HepG2 (cell line): ENCODE measurements around the gene LSM6. TPM values are rescaled to one million over a fixed set of nuclear protein-coding genes. Genes with fewer than 3 reads are reported as not detected.

Experiments
- GZF1 ChIP-seq: sonication (generic); formaldehyde crosslinking; IDR thresholded peaks from 2 replicates; pipeline ENCODE4 v1.5.1; 2020; ENCODE audit warnings: mild to moderate bottlenecking, missing genetic modification reagents
- HMG20A ChIP-seq: IDR thresholded peaks from 2 replicates; pipeline ENCODE4 v1.6.1; 2016; ENCODE audit warnings: borderline replicate concordance
- LCORL ChIP-seq, 2 experiments: fragments of 450-650 bp in 1 of 2; sonication (generic) in 1 of 2; formaldehyde crosslinking in 1 of 2; IDR thresholded peaks; 2 replicates each; pipeline versions ENCODE4 v1.5.0 to v1.6.1; 2017 to 2020; ENCODE audit warnings: antibody characterized with exemption in 1 of 2, missing genetic modification reagents in 1 of 2
- MEIS1 ChIP-seq: sonication (generic); formaldehyde crosslinking; IDR thresholded peaks from 2 replicates; pipeline ENCODE4 v1.9.0; 2021; ENCODE audit warnings: mild to moderate bottlenecking, missing genetic modification reagents, moderate library complexity, borderline replicate concordance
- NR1H2 ChIP-seq: sonication (generic); formaldehyde crosslinking; IDR thresholded peaks from 2 replicates; pipeline ENCODE4 v1.8.1; 2022; ENCODE audit warnings: low read depth, missing genetic modification reagents, borderline replicate concordance
- RARA ChIP-seq: IDR thresholded peaks from 2 replicates; pipeline ENCODE4 v1.6.1; 2016; ENCODE audit warnings: missing genetic modification reagents, missing compliant biosample characterization
- SETDB1 ChIP-seq: sonication (generic); formaldehyde crosslinking; IDR thresholded peaks from 2 replicates; pipeline ENCODE4 v1.5.1; 2020; ENCODE audit warnings: missing genetic modification reagents, mild to moderate bottlenecking, borderline replicate concordance
- SNRNP70 ChIP-seq: fragments of 200-400 bp; formaldehyde crosslinking; IDR thresholded peaks from 2 replicates; pipeline ENCODE4 v1.6.1; 2017; ENCODE audit warnings: mild to moderate bottlenecking, low read depth, low read length, moderate library complexity
- ZNF619 ChIP-seq: sonication (generic); formaldehyde crosslinking; IDR thresholded peaks from 2 replicates; pipeline ENCODE4 v1.4.0; 2020; ENCODE audit warnings: mild to moderate bottlenecking, missing genetic modification reagents
- ZNF746 ChIP-seq: sonication (generic); formaldehyde crosslinking; IDR thresholded peaks from 2 replicates; pipeline ENCODE4 v1.8.0; 2022; ENCODE audit warnings: mild to moderate bottlenecking, missing genetic modification reagents
- polyA plus RNA-seq, 8 experiments: library from polyadenylated mRNA; depleted of rRNA in 3 of 8; stranded (reverse) in 7 of 8; unstranded in 1 of 8; fragments of >200 nt; fragmentation: Illumina TruSeq in 4 of 8; extraction: Trizol in 4 of 8; gene quantifications; 2 replicates each; pipeline versions ENCODE4 v1.2.1 to v1.2.3, GENCODE V29; 2011 to 2016; ENCODE audit warnings: low read depth in 4 of 8, missing spikeins in 1 of 8, mixed read lengths in 1 of 8; ENCODE audit not compliant: insufficient read depth in 1 of 8
- total RNA-seq, 5 experiments: library from RNA; depleted of rRNA; stranded (reverse); fragments of >200 nt; fragmentation: Illumina TruSeq; extraction: Trizol; gene quantifications; 2 replicates each; pipeline ENCODE4 v1.2.3, GENCODE V29; 2016; ENCODE audit warnings: low read depth in 1 of 5
- TF ChIP-seq, protein P1 (sequence below): sonication (generic); formaldehyde crosslinking; IDR thresholded peaks from 2 replicates; pipeline ENCODE4 v1.5.1; 2020; ENCODE audit warnings: mild to moderate bottlenecking, missing genetic modification reagents
- TF ChIP-seq, protein P2 (sequence below): sonication (generic); formaldehyde crosslinking; IDR thresholded peaks from 2 replicates; pipeline ENCODE4 v1.4.0; 2020; ENCODE audit warnings: missing genetic modification reagents, borderline replicate concordance
- TF ChIP-seq, protein P3 (sequence below): conservative IDR thresholded peaks from 2 replicates; pipeline ENCODE4 v1.6.1; 2018; ENCODE audit warnings: missing genetic modification reagents
- TF ChIP-seq, protein P4 (sequence below): sonication (generic); formaldehyde crosslinking; IDR thresholded peaks from 2 replicates; pipeline ENCODE4 v1.4.0; 2020; ENCODE audit warnings: mild to moderate bottlenecking, missing genetic modification reagents, borderline replicate concordance
- TF ChIP-seq, protein P5 (sequence below): sonication (generic); formaldehyde crosslinking; IDR thresholded peaks from 2 replicates; pipeline ENCODE4 v1.8.0; 2022; ENCODE audit warnings: low read depth, missing genetic modification reagents

LSM6 gene
- total and polyA plus RNA-seq, 2 of the 13 experiments (the other 11 are each of a cell fraction or from before 2014, with no cell fraction given) = 14.6 to 83.3 TPM

DNA sequence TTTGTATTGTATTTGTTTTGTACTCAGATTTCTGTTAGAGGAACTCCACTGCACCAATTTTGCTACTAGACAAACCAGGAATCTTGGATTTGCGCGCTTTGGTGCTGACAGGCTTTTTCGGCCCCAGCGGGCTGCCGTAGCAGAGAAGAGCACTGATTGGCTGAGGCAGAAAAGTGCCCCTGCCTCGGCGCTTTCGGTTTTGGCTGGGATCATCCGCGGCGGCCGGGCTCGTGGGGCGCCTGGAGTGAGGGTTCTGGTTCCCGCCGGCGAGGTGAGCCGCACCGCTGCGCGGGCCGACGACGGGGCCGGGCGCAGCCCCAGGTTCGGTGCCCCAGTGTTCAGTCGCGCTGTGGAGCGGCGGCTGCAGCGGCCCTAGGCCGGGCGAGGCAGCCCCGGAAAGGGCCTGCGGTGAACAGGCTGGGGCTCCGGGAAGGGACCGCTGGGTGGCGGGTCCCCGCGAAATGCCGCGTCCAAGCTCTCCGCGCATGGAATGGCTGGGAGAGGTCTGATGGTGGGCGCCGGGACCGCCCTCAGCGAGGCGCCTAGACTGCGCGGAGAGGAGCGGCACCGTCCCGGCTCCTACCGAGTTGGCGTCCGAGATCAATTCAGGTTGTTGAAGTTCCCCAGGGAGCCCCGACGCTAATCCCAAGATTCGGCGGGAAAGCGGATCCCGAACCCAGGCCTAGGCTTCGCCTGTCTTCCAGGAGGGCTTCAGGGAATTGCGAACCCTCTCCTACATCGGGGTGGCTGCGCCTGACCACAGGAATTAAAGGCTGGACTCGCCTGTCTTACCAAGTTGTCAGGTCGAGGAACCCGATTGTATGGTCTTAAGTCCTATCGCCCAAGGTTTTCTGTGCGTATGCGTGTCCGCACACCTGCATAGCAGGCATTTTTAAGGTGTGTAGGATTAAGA, at the start of gene LSM6 (continued):
- TF ChIP-seq, protein P1, sequence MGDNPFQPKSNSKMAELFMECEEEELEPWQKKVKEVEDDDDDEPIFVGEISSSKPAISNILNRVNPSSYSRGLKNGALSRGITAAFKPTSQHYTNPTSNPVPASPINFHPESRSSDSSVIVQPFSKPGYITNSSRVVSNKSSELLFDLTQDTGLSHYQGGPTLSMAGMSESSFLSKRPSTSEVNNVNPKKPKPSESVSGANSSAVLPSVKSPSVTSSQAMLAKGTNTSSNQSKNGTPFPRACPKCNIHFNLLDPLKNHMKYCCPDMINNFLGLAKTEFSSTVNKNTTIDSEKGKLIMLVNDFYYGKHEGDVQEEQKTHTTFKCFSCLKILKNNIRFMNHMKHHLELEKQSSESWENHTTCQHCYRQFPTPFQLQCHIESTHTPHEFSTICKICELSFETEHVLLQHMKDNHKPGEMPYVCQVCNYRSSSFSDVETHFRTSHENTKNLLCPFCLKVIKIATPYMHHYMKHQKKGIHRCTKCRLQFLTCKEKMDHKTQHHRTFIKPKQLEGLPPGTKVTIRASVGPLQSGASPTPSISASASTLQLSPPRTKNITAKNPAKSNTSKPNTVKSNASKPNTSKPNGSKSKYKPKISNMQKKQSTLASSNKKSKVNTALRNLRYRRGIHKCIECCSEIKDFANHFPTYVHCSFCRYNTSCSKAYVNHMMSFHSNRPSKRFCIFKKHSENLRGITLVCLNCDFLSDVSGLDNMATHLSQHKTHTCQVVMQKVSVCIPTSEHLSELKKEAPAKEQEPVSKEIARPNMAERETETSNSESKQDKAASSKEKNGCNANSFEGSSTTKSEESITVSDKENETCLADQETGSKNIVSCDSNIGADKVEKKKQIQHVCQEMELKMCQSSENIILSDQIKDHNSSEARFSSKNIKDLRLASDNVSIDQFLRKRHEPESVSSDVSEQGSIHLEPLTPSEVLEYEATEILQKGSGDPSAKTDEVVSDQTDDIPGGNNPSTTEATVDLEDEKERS (CRISPR knock-in tag) = no peak
- TF ChIP-seq SETDB1 = no peak
- no peak for TF ChIP-seq MEIS1 (CRISPR knock-in tag)
- TF ChIP-seq, protein P2, sequence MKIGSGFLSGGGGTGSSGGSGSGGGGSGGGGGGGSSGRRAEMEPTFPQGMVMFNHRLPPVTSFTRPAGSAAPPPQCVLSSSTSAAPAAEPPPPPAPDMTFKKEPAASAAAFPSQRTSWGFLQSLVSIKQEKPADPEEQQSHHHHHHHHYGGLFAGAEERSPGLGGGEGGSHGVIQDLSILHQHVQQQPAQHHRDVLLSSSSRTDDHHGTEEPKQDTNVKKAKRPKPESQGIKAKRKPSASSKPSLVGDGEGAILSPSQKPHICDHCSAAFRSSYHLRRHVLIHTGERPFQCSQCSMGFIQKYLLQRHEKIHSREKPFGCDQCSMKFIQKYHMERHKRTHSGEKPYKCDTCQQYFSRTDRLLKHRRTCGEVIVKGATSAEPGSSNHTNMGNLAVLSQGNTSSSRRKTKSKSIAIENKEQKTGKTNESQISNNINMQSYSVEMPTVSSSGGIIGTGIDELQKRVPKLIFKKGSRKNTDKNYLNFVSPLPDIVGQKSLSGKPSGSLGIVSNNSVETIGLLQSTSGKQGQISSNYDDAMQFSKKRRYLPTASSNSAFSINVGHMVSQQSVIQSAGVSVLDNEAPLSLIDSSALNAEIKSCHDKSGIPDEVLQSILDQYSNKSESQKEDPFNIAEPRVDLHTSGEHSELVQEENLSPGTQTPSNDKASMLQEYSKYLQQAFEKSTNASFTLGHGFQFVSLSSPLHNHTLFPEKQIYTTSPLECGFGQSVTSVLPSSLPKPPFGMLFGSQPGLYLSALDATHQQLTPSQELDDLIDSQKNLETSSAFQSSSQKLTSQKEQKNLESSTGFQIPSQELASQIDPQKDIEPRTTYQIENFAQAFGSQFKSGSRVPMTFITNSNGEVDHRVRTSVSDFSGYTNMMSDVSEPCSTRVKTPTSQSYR (CRISPR knock-in tag) = no peak
- 0 out of 2 replicates have a peak, but pooled peaks have one; percentile 7 for TF ChIP-seq LCORL (IDR thresholded peaks at IDR 0.05)
- peak; percentile 30; the same call in 1 of the 2 replicates for TF ChIP-seq LCORL (CRISPR knock-in tag; IDR thresholded peaks at IDR 0.05)
- TF ChIP-seq, protein P3, sequence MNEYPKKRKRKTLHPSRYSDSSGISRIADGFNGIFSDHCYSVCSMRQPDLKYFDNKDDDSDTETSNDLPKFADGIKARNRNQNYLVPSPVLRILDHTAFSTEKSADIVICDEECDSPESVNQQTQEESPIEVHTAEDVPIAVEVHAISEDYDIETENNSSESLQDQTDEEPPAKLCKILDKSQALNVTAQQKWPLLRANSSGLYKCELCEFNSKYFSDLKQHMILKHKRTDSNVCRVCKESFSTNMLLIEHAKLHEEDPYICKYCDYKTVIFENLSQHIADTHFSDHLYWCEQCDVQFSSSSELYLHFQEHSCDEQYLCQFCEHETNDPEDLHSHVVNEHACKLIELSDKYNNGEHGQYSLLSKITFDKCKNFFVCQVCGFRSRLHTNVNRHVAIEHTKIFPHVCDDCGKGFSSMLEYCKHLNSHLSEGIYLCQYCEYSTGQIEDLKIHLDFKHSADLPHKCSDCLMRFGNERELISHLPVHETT = peak; percentile 50; the same call in 1 of the 2 replicates
- TF ChIP-seq RARA (CRISPR knock-in tag) = no peak
- TF ChIP-seq ZNF746 (CRISPR knock-in tag) = no peak
- TF ChIP-seq, protein P4, sequence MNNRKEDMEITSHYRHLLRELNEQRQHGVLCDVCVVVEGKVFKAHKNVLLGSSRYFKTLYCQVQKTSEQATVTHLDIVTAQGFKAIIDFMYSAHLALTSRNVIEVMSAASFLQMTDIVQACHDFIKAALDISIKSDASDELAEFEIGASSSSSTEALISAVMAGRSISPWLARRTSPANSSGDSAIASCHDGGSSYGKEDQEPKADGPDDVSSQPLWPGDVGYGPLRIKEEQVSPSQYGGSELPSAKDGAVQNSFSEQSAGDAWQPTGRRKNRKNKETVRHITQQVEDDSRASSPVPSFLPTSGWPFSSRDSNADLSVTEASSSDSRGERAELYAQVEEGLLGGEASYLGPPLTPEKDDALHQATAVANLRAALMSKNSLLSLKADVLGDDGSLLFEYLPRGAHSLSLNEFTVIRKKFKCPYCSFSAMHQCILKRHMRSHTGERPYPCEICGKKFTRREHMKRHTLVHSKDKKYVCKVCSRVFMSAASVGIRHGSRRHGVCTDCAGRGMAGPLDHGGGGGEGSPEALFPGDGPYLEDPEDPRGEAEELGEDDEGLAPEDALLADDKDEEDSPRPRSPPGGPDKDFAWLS (CRISPR knock-in tag) = no peak
- 0 out of 2 replicates have a peak, but pooled peaks have one; percentile 23 for TF ChIP-seq NR1H2
- TF ChIP-seq GZF1 = no peak
- no peak for TF ChIP-seq ZNF619 (CRISPR knock-in tag)
- TF ChIP-seq, protein P5, sequence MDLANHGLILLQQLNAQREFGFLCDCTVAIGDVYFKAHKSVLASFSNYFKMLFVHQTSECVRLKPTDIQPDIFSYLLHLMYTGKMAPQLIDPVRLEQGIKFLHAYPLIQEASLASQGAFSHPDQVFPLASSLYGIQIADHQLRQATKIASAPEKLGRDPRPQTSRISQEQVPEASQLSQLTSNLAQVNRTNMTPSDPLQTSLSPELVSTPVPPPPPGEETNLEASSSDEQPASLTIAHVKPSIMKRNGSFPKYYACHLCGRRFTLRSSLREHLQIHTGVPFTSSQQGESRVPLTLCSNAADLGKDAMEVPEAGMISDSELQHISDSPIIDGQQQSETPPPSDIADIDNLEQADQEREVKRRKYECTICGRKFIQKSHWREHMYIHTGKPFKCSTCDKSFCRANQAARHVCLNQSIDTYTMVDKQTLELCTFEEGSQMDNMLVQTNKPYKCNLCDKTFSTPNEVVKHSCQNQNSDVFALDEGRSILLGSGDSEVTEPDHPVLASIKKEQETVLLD (CRISPR knock-in tag) = no peak
- peak; percentile 35; the same call in 1 of the 2 replicates for TF ChIP-seq HMG20A (CRISPR knock-in tag)
- no peak for TF ChIP-seq SNRNP70
